ENCODE results near the gene TMPRSS4. TPM values are rescaled to one million over a fixed set of nuclear protein-coding genes. Genes with fewer than 3 reads are reported as not detected.

The TMPRSS4 gene
- total and polyA plus RNA-seq, 4 donors = 0.08 to 0.33 (median 0.24) TPM; not detected in 1

GRCh38 chr11:118064956-118065355, 11.9 kb upstream of the TMPRSS4 start:
- H3K27ac ChIP-seq (ENCODE audit: low read depth in 1 of 2, low read length in 2 of 2) = no peak overlapping the region
- no peak overlapping the region for H3K9ac ChIP-seq (ENCODE audit: low read depth in 1 of 2, low read length in 2 of 2)
- H3K4me1 ChIP-seq (ENCODE audit: control insufficient read depth in 4 of 4, insufficient read depth in 4 of 4, low read length in 3 of 4) = no peaks in the 10 kb centered on the region
- H3K27me3 ChIP-seq (ENCODE audit: control insufficient read depth in 4 of 4, insufficient read depth in 4 of 4, low read length in 3 of 4) = no peaks in the 10 kb centered on the region
- TF ChIP-seq HNF4G (IDR thresholded peaks at IDR 0.05) (no peak), TAF1 (conservative IDR thresholded peaks at IDR 0.05) (no peak), JUND (IDR thresholded peaks at IDR 0.05) (no peak), ATF3 (IDR thresholded peaks at IDR 0.05) (no peak), ZBTB33 (IDR thresholded peaks at IDR 0.05) (no peak), HNF4A (conservative IDR thresholded peaks at IDR 0.05) (no peak)
- TF ChIP-seq, protein P1, sequence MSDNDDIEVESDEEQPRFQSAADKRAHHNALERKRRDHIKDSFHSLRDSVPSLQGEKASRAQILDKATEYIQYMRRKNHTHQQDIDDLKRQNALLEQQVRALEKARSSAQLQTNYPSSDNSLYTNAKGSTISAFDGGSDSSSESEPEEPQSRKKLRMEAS (IDR thresholded peaks at IDR 0.05) = no peak
- TF ChIP-seq, protein P2, sequence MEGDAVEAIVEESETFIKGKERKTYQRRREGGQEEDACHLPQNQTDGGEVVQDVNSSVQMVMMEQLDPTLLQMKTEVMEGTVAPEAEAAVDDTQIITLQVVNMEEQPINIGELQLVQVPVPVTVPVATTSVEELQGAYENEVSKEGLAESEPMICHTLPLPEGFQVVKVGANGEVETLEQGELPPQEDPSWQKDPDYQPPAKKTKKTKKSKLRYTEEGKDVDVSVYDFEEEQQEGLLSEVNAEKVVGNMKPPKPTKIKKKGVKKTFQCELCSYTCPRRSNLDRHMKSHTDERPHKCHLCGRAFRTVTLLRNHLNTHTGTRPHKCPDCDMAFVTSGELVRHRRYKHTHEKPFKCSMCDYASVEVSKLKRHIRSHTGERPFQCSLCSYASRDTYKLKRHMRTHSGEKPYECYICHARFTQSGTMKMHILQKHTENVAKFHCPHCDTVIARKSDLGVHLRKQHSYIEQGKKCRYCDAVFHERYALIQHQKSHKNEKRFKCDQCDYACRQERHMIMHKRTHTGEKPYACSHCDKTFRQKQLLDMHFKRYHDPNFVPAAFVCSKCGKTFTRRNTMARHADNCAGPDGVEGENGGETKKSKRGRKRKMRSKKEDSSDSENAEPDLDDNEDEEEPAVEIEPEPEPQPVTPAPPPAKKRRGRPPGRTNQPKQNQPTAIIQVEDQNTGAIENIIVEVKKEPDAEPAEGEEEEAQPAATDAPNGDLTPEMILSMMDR (IDR thresholded peaks at IDR 0.05; ENCODE audit: low read depth, low read length, missing input control) = no peak
- 82% methylated on average over 9 of the region's 9 CpGs for WGBS
- no peaks in the 10 kb centered on the region for H3K9me3 ChIP-seq (ENCODE audit: control insufficient read depth in 4 of 4, low read length in 3 of 4)
- no peaks in the 10 kb centered on the region for H3K36me3 ChIP-seq (ENCODE audit: control insufficient read depth in 4 of 4, insufficient read depth in 3 of 4, low read depth in 1 of 4, low read length in 3 of 4)
- no peak for DNase-seq (ENCODE audit: low spot score)
- H3K4me3 ChIP-seq (ENCODE audit: low read depth in 1 of 3, low read length in 3 of 3) = no peak overlapping the region

GRCh38 chr11:118065384-118065783, 11.5 kb upstream of the TMPRSS4 start:
- H3K9ac ChIP-seq (ENCODE audit: low read depth in 1 of 2, low read length in 2 of 2) = no peak overlapping the region
- H3K4me3 ChIP-seq (ENCODE audit: low read depth in 1 of 3, low read length in 3 of 3) = no peak overlapping the region
- no peak for TF ChIP-seq SP1 (IDR thresholded peaks at IDR 0.05)
- no peak for TF ChIP-seq JUND (IDR thresholded peaks at IDR 0.05)
- no peak for TF ChIP-seq ZBTB33 (IDR thresholded peaks at IDR 0.05)
- TF ChIP-seq, protein P2 (IDR thresholded peaks at IDR 0.05; ENCODE audit: low read depth, low read length, missing input control) = no peak
- no peak for TF ChIP-seq RAD21 (IDR thresholded peaks at IDR 0.05)
- TF ChIP-seq EGR1 (IDR thresholded peaks at IDR 0.05; ENCODE audit: low read depth in 2 of 2) = no peak
- TF ChIP-seq RXRA (IDR thresholded peaks at IDR 0.05) = no peak
- no peak for TF ChIP-seq TAF1 (conservative IDR thresholded peaks at IDR 0.05)
- TF ChIP-seq NR2F2 (IDR thresholded peaks at IDR 0.05) = no peak
- TF ChIP-seq YY1 (IDR thresholded peaks at IDR 0.05) = no peak
- TF ChIP-seq ATF3 (IDR thresholded peaks at IDR 0.05) = no peak
- no peak for TF ChIP-seq FOXA2 (IDR thresholded peaks at IDR 0.05)
- no peak for TF ChIP-seq HNF4A (conservative IDR thresholded peaks at IDR 0.05)
- DNase-seq (ENCODE audit: low spot score) = no peak
- no peaks in the 10 kb centered on the region for H3K27me3 ChIP-seq (ENCODE audit: control insufficient read depth in 4 of 4, insufficient read depth in 4 of 4, low read length in 3 of 4)
- 73% methylated on average over 3 of the region's 3 CpGs for WGBS
- no peaks in the 10 kb centered on the region for H3K4me1 ChIP-seq (ENCODE audit: control insufficient read depth in 4 of 4, insufficient read depth in 4 of 4, low read length in 3 of 4)
- no peaks in the 10 kb centered on the region for H3K9me3 ChIP-seq (ENCODE audit: control insufficient read depth in 4 of 4, low read length in 3 of 4)
- no peak overlapping the region for H3K27ac ChIP-seq (ENCODE audit: low read depth in 1 of 2, low read length in 2 of 2)
- H3K36me3 ChIP-seq (ENCODE audit: control insufficient read depth in 4 of 4, insufficient read depth in 3 of 4, low read depth in 1 of 4, low read length in 3 of 4) = no peaks in the 10 kb centered on the region
